ENCODE measurements around the gene TBC1D24.

Gene TBC1D24

DNA sequence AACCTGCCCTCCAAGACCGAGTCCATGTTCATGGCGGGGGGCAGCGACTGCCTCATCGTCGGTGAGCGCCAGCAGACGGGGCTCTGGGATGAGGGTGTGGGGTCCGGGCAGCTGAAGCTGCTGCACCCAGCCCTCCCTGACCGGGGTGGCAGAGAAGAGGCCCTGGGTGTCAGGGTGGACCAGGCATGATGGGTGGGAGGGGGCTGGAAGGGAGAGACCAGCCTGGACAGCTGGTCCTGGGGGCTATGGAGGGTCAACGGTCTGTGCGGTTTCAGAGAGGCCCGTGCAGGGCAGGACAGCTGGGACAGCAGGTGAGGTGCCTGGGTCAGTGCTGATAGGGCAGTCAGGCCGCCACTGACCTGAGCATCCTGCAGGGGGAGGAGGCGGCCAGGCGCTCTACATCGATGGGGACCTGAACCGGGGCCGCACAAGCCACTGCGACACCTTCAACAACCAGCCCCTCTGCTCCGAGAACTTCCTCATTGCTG lies 25.5 kb downstream of the TBC1D24 start:
- DNase-seq, result no peak

- peak; percentile 91 for DNase-seq
These were observed 26.2 kb downstream of the TBC1D24 start for GRCh38 chr16:2500918-2501750.

GRCh38 chr16:2501946-2502895 lies 27.3 kb downstream of the TBC1D24 start:
- DNase-seq, result no peak

DNA sequence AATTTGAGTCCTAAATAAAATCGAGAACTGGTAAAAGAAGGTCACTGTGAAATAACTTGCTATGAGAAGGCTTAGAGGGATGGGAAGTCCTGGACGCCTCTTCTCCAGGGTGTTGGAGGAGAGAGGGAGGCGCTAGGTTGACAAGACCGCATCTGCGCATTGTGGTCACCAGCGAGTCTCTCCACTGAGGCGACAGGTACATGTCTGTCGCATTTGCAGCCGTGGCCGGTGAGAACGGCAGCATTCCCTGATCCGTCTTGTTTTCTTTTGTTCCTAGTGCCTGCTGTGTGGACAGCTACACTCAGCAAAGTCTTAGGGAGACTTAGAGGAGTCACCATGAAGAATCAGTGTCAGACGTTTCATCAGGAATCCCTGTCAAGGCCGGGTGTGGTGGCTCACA lies 30.8 kb downstream of the TBC1D24 start:
- no peak for DNase-seq

DNA sequence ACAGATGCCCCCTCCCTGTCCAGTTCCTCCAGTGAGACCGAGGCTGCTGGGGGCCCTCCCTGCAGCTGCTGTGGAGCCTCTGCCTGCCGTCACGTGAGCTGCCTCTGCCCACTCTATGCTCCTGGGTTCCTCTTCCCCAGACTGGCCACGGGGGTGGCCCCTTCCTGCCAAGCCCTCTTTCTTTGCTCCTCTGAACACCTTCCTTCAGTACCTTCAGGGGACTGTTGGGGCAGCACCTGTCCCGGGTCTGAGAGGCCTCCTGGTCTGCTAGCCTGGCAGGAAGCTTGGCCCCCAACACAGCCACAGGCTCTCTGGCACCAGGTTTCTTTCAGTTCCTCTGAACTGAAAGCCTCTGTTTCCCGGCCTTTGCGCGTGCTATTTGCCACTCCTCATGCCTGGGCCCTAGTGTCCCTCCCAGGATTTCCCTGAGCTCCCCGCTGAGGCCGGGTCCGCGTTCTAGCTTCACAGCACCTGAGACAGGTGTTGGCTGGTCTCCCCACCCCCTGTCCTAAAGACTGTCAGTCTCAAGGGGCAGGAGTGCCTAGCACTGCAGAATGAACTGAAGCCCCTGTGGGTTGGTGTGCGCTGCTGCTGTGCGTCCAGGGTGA lies 32.2 kb downstream of the TBC1D24 start:
- DNase-seq, result no peak

DNA sequence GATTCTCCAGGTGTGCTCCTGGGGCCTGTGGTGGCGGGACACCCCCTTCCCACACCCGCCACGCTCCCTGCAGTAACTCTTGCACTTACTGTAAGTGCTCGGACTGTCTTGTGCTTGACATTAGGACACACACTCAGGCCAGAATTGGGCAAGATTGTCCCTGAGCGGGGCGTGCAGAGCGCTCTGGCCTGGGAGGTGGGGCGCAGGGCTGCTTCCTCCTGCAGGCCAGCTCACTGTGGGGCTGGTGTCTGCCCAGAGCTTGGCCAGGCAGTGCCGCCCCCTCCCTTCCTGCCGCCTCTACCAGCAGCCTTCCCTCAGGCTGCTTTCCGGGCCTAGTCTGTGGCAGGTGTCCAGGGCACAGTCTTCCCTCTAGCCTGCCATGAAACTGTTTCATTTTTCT lies 32.7 kb downstream of the TBC1D24 start:
- no peak for DNase-seq

GRCh38 chr16:2508722-2509400 lies 33.9 kb downstream of the TBC1D24 start:
- no peak for DNase-seq

DNA sequence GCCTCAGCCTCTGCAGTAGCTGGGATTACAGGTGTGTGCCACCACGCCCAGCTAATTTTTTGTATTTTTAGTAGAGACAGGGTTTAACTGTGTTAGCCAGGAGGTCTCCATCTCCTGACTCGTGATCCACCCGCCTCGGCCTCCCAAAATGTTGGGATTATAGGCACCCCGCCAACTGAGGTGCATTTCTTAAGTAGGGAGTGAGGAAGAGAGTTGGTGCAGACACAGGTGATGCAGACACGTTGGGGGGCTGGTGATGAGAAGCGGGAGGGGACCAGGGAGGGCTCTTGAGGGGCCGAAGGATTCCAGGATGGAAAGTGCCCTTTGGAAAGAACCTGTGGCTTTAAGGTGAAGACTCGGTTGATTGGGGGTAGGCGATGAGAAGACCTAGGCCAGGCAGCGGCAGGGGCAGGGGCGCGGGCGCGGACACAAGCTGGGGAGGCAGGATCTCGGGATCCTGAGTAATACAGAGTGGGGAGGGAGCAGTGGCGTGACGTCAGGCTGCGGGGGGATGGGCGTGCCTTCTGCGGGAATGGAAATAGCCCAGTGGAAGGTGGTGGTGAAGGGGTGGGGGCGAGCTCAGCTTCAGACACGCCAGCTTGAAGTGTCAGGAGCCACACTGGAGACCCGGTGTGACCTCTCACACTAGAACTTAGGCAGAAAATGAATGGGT lies 36.3 kb downstream of the TBC1D24 start:
- DNase-seq, result no peak

DNA sequence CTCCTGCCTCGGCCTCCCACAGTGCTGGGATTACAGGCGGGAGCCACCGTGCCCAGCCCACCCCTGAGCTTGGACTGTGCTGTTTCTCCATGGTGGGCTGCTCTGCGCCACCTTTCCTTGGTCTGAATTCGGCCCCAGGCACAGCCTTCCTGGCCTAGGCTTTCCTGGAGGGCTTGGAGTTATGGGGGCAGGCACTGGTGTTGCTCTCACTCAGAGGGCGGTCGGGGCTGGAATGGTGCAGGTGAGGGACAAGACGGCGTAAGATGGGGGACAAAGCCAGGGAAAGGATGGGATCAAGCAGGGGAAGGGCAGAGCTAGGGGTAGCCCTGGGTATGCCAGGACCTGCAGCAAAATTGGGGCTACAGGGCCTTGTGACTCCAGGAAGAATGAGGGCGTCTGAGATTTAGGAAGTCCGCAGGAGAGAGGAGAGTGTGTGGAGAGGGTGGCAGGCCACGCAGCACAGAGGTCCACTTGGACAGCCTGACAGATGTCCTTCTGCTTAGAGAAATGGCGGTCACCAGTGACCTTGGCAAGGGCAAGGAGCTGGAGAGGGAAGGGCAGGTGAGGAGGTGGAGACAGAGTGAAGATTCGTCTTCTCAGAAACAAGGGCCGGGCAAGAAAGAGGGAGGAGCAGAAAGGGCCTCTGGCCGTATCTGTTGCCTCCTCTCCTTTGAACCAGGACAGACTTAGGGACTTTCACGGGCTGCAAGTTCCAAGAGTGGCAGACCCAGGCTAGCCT lies 37.2 kb downstream of the TBC1D24 start:
- DNase-seq, result no peak

DNA sequence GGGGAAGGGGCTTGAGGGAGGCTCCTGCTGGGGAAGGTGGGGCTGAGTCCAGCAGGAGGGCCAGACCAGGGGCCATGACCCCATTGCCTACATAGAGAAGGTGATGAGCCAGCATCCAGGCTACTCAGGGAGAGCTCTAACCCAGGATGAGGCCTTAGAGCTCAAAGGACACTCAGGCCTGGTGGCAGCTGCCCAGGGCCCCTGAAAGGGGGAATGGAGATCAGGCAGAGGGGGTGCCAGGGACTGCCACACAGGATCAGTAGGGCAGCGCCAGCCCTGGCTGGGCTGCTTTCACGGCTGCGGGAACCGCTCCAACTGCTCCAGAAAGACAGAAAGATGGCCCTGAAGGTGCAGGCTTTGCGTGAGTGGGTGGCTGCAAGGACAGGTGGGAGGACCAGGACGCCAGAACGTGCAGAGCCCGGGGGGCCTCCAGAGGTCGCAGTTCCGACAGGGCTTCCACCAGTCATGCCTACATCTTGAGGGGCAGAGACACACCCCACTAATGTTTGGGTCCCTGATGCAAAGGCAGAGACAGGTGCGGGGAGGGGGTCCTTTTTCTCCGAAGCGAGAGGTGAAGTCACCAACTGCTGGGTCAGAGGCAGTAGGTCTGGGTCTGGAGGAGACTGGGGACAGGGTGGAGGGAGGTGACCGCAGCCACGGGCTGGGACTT lies 37.9 kb downstream of the TBC1D24 start:
- no peak for DNase-seq

DNA sequence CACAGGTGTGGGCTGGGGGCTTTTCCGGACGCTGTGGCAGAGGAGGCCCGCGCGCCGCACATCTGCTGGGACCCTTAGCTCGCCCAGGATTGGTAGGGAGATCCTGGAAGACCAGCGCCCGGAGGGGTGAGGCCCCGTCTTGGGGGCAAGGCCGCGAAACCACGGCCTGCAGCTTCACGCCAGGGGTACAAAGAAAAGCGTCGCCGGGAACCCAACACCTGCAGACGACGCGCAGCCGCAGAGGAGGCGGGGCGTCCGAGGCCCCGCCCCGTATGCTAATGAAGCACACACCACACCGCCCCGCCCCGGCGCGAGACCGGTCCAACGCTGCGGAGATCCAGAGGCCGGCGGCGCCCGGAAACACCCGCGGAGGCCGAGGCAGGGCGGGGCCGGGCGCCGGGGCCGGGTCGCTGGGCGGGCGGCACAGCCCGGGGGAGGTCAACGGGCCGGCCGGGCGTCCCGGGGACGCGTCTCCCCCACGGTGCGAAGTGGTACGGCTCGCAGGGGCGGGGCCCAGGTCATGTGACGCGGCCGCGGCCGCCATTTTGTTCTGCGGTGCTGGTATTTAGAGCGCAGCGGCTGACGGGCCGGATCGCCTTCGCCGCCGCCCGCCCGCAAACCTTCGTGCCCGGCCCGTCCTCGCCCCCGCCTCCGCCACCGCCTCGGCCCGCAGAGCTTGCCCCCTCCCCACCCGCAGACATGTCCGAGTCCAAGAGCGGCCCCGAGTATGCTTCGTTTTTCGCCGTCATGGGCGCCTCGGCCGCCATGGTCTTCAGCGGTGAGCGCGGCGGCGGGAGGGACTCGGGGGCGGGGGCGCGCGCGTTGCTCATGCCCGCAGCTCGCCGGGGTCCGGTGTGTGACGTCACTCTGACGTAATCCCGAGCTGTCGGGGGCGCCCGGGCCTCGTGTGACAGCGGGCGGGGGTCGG lies 38.7 kb downstream of the TBC1D24 start, which contains the start of gene ATP6V0C:
ATP6V0C (plus strand) TSS at position 548 of the 928 bp plus-strand sequence; CDS start at position 700, 152 bp downstream.
- DNase-seq, result peak; percentile 92

- peak; percentile 60 for DNase-seq
These were observed 39.6 kb downstream of the TBC1D24 start for GRCh38 chr16:2514333-2515179.

DNA sequence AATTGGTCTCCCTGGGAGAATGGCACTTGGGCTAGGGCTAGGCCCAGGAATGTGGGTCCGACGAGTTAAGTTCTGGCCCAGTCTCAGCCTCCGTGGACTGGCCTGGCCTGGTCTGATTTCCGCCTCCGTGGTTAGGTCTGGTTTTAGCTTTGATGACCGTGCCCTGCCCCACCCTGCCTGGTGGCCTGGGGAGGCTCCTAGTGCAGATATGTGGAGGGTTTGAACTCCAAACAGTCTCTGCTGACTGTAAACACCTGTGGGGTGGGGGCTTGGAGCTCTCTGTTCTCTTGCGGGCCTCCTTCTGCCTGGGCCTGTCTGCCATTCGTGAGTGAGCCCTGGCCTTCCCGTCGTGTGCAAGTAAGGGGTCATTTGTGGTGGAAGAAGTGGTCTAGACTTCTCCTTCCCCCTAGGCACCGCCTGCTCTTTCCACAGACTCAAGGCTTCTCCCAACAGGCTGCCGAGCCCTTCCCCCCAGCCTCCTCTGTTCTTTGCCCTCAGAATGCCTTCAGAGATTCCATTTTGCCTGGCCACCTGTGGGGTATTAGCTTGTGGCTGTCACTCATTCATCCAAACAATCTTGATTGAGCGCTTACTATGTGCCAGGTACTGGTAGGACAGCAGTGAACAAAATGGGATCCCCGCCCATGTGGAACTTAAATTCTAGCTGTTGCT lies 40.4 kb downstream of the TBC1D24 start:
- DNase-seq, result no peak

GRCh38 chr16:2516391-2517240 lies 41.7 kb downstream of the TBC1D24 start:
- no peak for DNase-seq

DNA sequence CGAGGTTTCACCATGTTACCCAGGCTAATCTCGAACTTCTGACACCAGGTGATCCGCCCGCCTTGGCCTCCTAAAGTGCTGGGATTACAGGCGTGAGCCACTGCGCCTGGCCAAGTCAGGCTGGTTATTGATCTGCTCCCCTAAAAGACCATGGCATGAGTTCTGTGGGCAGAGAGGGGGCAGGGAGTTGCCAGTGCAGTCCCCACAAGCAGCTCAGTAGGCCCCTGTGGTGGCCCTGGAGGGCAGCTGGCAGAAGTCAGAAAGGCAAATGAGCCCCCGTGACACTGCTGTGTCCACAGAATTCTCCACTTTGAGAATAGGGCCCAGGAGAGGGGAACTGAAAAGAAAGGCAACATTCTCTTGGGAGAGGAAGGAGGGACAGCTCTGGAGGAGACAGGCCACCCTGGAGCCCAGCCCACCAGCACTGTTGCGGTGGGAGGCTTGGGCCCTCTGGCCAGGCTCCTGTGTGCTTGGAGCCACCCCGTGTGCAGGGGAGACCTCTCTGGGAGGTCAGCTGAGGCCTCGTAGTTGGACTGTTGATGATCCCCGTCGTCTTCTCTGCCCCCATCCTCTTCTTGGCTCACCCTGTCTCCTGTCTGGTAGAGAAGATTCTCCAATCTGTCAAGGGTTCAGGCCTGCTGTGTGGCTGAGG lies 43.2 kb downstream of the TBC1D24 start:
- no peak for DNase-seq
